DND-41 (cell line): ENCODE data around the gene DDIT4L.

Experiments
- EZH2 ChIP-seq: IDR thresholded peaks from 3 replicates; pipeline ENCODE4 v1.6.1; 2012; ENCODE audit warnings: borderline replicate concordance, low read depth, mild to moderate bottlenecking, moderate library complexity, low read length, inconsistent platforms; ENCODE audit not compliant: severe bottlenecking
- TF ChIP-seq, protein P1 (sequence below): IDR thresholded peaks from 2 replicates; pipeline ENCODE4 v1.5.1; 2012; ENCODE audit warnings: borderline replicate concordance, low read length, moderate library complexity, mild to moderate bottlenecking; ENCODE audit not compliant: poor library complexity, severe bottlenecking; ENCODE audit errors: extremely low read depth

DNA sequence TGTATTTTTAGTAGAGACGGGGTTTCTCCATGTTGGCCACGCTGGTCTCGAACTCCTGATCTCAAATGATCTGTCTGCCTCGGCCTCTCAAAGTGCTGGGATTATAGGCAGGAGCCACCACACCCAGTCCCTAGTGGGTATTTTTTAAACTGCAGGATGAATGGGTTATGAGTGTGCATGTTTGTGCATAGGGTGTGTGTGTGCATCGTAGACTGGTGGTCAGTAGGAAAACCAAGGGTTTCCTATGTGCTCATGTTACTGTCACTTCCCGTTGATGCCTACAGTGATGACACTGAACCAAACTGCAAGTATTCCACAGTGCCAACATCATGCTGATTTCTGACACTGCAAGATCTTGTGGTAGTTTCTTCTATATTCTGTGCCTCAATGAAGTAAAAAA, 41.1 kb downstream of the DDIT4L start:
- TF ChIP-seq, protein P1, sequence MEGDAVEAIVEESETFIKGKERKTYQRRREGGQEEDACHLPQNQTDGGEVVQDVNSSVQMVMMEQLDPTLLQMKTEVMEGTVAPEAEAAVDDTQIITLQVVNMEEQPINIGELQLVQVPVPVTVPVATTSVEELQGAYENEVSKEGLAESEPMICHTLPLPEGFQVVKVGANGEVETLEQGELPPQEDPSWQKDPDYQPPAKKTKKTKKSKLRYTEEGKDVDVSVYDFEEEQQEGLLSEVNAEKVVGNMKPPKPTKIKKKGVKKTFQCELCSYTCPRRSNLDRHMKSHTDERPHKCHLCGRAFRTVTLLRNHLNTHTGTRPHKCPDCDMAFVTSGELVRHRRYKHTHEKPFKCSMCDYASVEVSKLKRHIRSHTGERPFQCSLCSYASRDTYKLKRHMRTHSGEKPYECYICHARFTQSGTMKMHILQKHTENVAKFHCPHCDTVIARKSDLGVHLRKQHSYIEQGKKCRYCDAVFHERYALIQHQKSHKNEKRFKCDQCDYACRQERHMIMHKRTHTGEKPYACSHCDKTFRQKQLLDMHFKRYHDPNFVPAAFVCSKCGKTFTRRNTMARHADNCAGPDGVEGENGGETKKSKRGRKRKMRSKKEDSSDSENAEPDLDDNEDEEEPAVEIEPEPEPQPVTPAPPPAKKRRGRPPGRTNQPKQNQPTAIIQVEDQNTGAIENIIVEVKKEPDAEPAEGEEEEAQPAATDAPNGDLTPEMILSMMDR: no peak
- no peak for TF ChIP-seq EZH2
